DOHH2 (cell line): Measurements from ENCODE around the gene RACGAP1.
"Not testable (repeated sequence)": the region's sequence is repeated elsewhere in the genome, so short reads cannot be mapped to it uniquely, and the experiment has no call there.

Experiments
- H3F3A ChIP-seq: fragments of 200-600 bp; sonication (generic), shearing (Covaris generic); 2 replicates; pipeline ENCODE4 v1.6.0; 2016; ENCODE audit warnings: antibody characterized with exemption, mild to moderate bottlenecking; ENCODE audit not compliant: control insufficient read depth, insufficient read depth
- H3K27ac ChIP-seq: fragments of 200-600 bp; sonication (generic); 2 replicates; pipeline ENCODE4 v1.5.1; 2014; ENCODE audit warnings: low read depth, mild to moderate bottlenecking, low read length, moderate library complexity
- H3K27me3 ChIP-seq: fragments of 200-600 bp; sonication (generic); 2 replicates; pipeline ENCODE4 v1.6.1; 2014; ENCODE audit warnings: mild to moderate bottlenecking, low read length, mixed read lengths; ENCODE audit not compliant: control insufficient read depth
- H3K36me3 ChIP-seq: fragments of 200-600 bp; sonication (generic); 2 replicates; pipeline ENCODE4 v1.6.1; 2014; ENCODE audit warnings: mild to moderate bottlenecking, low read length, moderate library complexity, mixed read lengths; ENCODE audit not compliant: control insufficient read depth
- H3K4me1 ChIP-seq: fragments of 200-600 bp; sonication (generic); 2 replicates; pipeline ENCODE4 v1.6.1; 2014; ENCODE audit warnings: mild to moderate bottlenecking, low read length, mixed read lengths; ENCODE audit not compliant: control insufficient read depth
- H3K4me2 ChIP-seq: fragments of 200-600 bp; sonication (generic); 2 replicates; pipeline ENCODE4 v1.6.0; 2014; ENCODE audit warnings: mild to moderate bottlenecking, low read length, moderate library complexity
- H3K4me3 ChIP-seq: fragments of 200-600 bp; sonication (generic); 2 replicates; pipeline ENCODE4 v1.5.1; 2014; ENCODE audit warnings: mild to moderate bottlenecking, low read length, mixed read lengths
- H3K79me2 ChIP-seq: fragments of 200-600 bp; sonication (generic); 2 replicates; pipeline ENCODE4 v1.6.1; 2014; ENCODE audit warnings: mild to moderate bottlenecking, low read length, mixed read lengths; ENCODE audit not compliant: control insufficient read depth
- H3K9me2 ChIP-seq: fragments of 200-600 bp; sonication (generic); replicated peaks from 2 replicates; pipeline ENCODE4 v1.6.1; 2014; ENCODE audit warnings: mild to moderate bottlenecking, low read length, mixed read lengths; ENCODE audit not compliant: control insufficient read depth
- H3K9me3 ChIP-seq: fragments of 200-600 bp; sonication (generic); 2 replicates; pipeline ENCODE4 v1.6.1; 2014; ENCODE audit warnings: antibody characterized with exemption, low read length, mixed read lengths; ENCODE audit not compliant: control insufficient read depth, insufficient read depth
- H4K20me1 ChIP-seq: fragments of 200-600 bp; sonication (generic); 2 replicates; pipeline ENCODE4 v1.6.0; 2014; ENCODE audit warnings: low read depth, mild to moderate bottlenecking, antibody characterized with exemption, low read length, moderate library complexity; ENCODE audit not compliant: control insufficient read depth, insufficient read depth
- EZH2phosphoT487 ChIP-seq: fragments of 200-600 bp; sonication (generic); IDR thresholded peaks from 2 replicates; pipeline ENCODE4 v1.6.1; 2017; ENCODE audit warnings: borderline replicate concordance, mild to moderate bottlenecking, antibody characterized with exemption, low read length, moderate library complexity, mixed read lengths
- TF ChIP-seq, protein P1 (sequence below): fragments of 200-600 bp; sonication (generic); IDR thresholded peaks from one replicate; pipeline ENCODE4 v1.5.1; 2014; ENCODE audit warnings: antibody characterized with exemption, mild to moderate bottlenecking, low read depth, low read length; ENCODE audit not compliant: poor library complexity, severe bottlenecking

The RACGAP1 gene

DNA sequence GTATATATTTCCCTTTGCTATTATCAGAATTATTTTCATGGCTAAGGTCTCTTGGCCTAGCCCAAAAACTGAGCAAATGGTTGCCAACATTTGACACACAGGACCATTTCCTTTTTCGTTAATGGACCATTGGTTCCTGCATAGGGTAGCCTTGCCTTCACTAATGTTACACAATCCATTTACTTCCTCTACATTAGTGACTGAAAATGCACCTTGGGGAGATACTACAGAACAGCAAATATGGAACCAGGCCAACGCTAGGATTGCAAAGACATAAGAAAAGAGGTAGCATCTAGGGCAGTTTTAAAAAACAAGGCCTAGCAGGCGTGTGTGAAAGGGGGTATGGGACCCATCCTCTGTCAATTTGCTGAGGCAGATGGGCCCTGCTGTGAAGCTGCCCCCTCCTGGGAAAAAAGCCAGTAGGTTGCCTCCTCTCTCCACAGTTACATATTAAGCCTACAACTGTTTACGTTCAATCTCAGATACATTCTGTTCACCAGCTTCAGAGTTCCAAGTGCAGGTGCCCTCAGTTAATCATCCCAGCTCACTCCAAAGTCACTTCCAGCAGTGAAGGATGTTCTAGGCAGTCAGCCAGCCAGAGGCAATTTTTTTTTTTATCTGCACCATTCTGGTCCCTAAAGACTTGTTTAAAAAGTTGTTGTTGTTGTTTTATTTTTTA, 37.5 kb downstream of the RACGAP1 start:
- Histone ChIP-seq H3K27ac (no peak overlapping the region), H3K4me3 (no peak overlapping the region), H3K79me2 (no peaks in the 10 kb centered on the region), H3K4me2 (no peak overlapping the region), H3K36me3 (peaks cover 52% of the 10 kb centered on the region), H3K27me3 (no peaks in the 10 kb centered on the region), H4K20me1 (no peaks in the 10 kb centered on the region), H3K4me1 (no peaks in the 10 kb centered on the region), H3K9me2 (no peaks in the 10 kb centered on the region), H3F3A (peaks cover 2% of the 10 kb centered on the region; the same call in 1 of the 2 replicates), H3K9me3 (no peaks in the 10 kb centered on the region)
- TF ChIP-seq, protein P1, sequence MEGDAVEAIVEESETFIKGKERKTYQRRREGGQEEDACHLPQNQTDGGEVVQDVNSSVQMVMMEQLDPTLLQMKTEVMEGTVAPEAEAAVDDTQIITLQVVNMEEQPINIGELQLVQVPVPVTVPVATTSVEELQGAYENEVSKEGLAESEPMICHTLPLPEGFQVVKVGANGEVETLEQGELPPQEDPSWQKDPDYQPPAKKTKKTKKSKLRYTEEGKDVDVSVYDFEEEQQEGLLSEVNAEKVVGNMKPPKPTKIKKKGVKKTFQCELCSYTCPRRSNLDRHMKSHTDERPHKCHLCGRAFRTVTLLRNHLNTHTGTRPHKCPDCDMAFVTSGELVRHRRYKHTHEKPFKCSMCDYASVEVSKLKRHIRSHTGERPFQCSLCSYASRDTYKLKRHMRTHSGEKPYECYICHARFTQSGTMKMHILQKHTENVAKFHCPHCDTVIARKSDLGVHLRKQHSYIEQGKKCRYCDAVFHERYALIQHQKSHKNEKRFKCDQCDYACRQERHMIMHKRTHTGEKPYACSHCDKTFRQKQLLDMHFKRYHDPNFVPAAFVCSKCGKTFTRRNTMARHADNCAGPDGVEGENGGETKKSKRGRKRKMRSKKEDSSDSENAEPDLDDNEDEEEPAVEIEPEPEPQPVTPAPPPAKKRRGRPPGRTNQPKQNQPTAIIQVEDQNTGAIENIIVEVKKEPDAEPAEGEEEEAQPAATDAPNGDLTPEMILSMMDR, result no peak
- TF ChIP-seq EZH2phosphoT487, result no peak

DNA sequence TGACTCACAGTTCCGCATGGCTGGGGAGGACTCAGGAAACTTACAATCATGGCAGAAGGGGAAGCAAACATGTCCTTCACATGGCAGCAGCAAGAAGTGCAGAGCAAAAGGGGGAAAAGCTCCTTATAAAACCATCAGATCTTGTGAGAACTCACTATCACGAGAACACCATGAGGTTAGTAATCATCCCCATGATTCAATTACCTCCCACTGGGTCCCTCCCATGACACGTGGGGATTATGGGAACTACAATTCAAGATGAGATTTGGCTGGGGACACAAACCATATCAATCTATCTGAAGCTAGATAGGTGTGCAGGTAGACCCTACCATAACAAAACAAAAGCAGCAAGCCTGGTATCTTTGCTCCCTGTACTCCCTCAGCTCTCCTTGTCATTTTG, 38.8 kb downstream of the RACGAP1 start:
- H3K27ac ChIP-seq, H3K79me2 ChIP-seq, H3K27me3 ChIP-seq, H3K9me2 ChIP-seq, H3K4me1 ChIP-seq, H4K20me1 ChIP-seq, H3K4me2 ChIP-seq, H3K4me3 ChIP-seq, H3K9me3 ChIP-seq, H3F3A ChIP-seq: not testable (repeated sequence)
- H3K36me3 ChIP-seq, result peaks cover 40% of the 10 kb centered on the region

DNA sequence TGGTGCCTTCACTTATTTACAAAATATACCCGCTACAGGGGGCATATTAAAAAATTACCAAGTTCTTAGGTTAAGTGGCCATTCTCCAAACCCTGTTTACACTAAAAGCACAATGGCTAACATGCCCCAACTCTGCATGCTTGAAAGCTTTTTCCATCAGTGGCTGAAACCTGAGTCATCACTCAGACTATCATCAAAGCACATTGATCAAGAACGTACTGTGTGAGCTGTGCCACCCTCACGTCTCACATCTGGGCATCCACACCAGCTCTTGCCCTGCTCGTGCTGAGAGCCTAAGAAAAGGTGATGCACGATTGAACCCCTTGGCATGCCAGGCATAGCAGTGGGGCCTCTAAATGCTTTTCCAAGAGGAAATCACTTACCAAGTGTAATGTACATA, 39.3 kb downstream of the RACGAP1 start:
- no peak for TF ChIP-seq EZH2phosphoT487
- Histone ChIP-seq H3F3A (peaks cover 2% of the 10 kb centered on the region; the same call in 1 of the 2 replicates), H3K4me3 (no peak overlapping the region), H3K79me2 (no peaks in the 10 kb centered on the region), H4K20me1 (no peaks in the 10 kb centered on the region), H3K4me1 (no peaks in the 10 kb centered on the region), H3K27me3 (no peaks in the 10 kb centered on the region), H3K9me2 (no peaks in the 10 kb centered on the region), H3K4me2 (no peak overlapping the region), H3K27ac (no peak overlapping the region), H3K36me3 (peaks cover 38% of the 10 kb centered on the region), H3K9me3 (no peaks in the 10 kb centered on the region)

DNA sequence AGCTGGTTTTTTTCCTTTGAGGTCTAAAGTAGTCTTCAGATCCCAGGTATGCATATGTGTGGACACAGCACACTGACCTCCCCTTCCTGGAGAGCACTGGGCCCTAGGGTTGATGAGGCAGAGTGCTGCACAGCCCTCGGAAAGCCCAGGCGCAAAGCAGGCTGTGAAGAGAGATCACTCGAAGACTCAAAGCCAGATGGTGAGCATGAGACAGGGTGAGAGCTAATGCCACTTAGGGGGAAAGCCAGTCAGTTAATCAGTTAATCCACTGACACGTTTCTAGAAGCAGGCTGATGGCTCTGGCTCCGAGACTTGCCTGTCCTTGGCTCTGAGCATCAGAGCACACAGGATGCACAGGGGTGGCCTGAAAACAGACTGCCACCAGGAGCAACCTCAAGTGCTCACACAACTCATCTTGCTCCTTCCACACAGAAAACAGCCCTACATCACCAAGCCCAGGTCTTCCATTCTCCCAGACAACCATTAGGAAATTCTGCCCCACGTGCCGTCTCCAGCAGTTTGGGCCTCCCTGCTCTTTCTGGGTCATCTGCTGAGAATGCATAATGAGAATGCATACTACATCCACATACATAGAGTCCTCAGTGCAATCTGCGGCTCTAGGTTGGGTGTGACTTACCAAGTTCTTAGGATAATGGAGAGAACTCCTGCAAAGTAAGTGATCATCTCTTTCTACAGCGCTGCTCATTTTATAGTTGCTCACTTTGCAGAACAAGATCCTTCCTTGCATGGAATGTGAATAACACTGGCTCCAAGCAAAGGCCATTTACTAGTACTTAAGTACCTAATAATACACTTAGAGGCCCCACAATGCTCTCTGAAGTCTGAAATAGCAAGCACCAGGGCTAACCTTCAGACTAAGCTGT, 40.6 kb downstream of the RACGAP1 start:
- Histone ChIP-seq H3K9me2 (no peaks in the 10 kb centered on the region), H3F3A (peaks cover 2% of the 10 kb centered on the region; the same call in 1 of the 2 replicates), H3K36me3 (peaks cover 25% of the 10 kb centered on the region), H3K27ac (no peak overlapping the region), H3K4me1 (no peaks in the 10 kb centered on the region), H4K20me1 (no peaks in the 10 kb centered on the region), H3K79me2 (no peaks in the 10 kb centered on the region), H3K27me3 (no peaks in the 10 kb centered on the region), H3K4me2 (no peak overlapping the region), H3K4me3 (no peak overlapping the region), H3K9me3 (no peaks in the 10 kb centered on the region)
- TF ChIP-seq EZH2phosphoT487, result no peak
- TF ChIP-seq, protein P1, result no peak
